ENCODE results near the gene NEXN. TPM values are rescaled to one million over a fixed set of nuclear protein-coding genes. Genes with fewer than 3 reads are reported as not detected.

The NEXN gene
- total RNA-seq, 1 donor from 2014 or later = 37.5 TPM

DNA sequence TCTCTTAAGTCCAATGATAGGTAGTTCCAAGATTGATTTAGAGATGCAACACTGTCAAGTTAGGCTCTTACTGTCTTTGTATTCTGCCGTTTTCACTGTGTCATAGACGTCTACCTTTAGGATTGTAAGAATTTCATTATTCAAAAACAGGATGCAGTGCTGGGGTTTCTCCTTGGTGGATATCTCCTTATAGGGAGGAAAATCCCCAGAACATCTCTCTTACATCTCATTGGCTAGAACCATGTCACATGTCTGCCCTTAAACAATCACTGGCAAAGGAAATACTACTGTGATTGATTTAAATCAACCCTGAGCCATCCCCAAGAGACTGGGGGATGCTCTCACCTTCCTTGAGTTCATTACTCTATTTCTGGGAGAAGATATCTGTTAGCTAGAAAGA, 101.3 kb downstream of the NEXN start:
- H3K27ac ChIP-seq (ENCODE audit: low read depth, low read length) = no peak overlapping the region
- FAIRE-seq (no peak), DNase-seq (ENCODE audit: low read depth) (no peak)
- peaks cover 85% of the 10 kb centered on the region for H3K79me2 ChIP-seq (ENCODE audit: insufficient read depth, low read length)
- H2AFZ ChIP-seq (ENCODE audit: low read depth, low read length) = no peak overlapping the region
- H3K9me3 ChIP-seq (ENCODE audit: insufficient read depth, low read depth, low read length) = no peaks in the 10 kb centered on the region
- no peaks in the 10 kb centered on the region for H3K4me1 ChIP-seq (ENCODE audit: insufficient read depth, low read length)
- Mint-ChIP-seq H3K4me1 (ENCODE audit: low read depth, unreplicated experiment) (peaks cover 5% of the 10 kb centered on the region), H3K27ac (ENCODE audit: unreplicated experiment) (no peak overlapping the region), H3K9me3 (ENCODE audit: unreplicated experiment) (no peaks in the 10 kb centered on the region), H3K27me3 (ENCODE audit: low read depth, unreplicated experiment) (no peaks in the 10 kb centered on the region), H3K4me3 (ENCODE audit: unreplicated experiment) (no peak overlapping the region), H3K36me3 (ENCODE audit: low read depth, unreplicated experiment) (peaks cover 4% of the 10 kb centered on the region)
- TF ChIP-seq, protein P1, sequence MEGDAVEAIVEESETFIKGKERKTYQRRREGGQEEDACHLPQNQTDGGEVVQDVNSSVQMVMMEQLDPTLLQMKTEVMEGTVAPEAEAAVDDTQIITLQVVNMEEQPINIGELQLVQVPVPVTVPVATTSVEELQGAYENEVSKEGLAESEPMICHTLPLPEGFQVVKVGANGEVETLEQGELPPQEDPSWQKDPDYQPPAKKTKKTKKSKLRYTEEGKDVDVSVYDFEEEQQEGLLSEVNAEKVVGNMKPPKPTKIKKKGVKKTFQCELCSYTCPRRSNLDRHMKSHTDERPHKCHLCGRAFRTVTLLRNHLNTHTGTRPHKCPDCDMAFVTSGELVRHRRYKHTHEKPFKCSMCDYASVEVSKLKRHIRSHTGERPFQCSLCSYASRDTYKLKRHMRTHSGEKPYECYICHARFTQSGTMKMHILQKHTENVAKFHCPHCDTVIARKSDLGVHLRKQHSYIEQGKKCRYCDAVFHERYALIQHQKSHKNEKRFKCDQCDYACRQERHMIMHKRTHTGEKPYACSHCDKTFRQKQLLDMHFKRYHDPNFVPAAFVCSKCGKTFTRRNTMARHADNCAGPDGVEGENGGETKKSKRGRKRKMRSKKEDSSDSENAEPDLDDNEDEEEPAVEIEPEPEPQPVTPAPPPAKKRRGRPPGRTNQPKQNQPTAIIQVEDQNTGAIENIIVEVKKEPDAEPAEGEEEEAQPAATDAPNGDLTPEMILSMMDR (IDR thresholded peaks at IDR 0.05; ENCODE audit: insufficient read depth, low read depth, low read length) = no peak
- TF ChIP-seq EZH2 (IDR thresholded peaks at IDR 0.05; ENCODE audit: insufficient read depth, low read length) = no peak
- no peak overlapping the region for H3K9ac ChIP-seq (ENCODE audit: low read length)
- no peak overlapping the region for H3K4me2 ChIP-seq (ENCODE audit: low read length)
- no peaks in the 10 kb centered on the region for H3K27me3 ChIP-seq (ENCODE audit: insufficient read depth, low read length)
- peaks cover 4% of the 10 kb centered on the region for H3K36me3 ChIP-seq (ENCODE audit: insufficient read depth, low read length)
- H3K4me3 ChIP-seq (ENCODE audit: insufficient read depth, low read depth, low read length) = no peak overlapping the region
- peaks cover 44% of the 10 kb centered on the region for H4K20me1 ChIP-seq (ENCODE audit: insufficient read depth, low read length)

DNA sequence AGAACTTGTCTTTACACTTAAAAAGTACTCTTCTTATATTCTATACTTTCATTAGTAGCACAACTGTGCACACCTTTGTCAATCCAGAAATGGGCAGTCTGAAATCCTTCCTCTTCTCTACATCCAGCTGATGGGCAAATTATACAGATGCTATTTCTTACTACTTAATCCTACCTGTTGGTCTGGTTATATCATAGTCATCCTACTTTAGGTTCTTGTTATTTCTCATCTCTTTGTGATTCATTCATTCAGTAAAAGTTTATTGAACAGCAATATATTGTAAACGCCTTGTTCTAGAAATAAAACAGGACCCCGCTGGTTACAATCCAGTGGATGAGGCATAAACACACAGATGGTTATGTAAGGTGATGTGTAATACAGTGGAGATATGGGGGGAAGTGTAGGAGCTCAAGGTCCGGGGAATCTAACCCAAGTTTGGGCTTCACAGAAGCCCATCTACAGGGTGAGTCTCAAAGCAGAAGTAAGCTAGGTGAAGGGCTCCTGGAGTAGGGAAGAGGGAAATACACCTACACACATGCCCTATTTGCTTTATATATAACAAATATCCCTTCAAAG, 102.3 kb downstream of the NEXN start:
- H3K36me3 Mint-ChIP-seq (ENCODE audit: low read depth, unreplicated experiment) = peaks cover 2% of the 10 kb centered on the region
- no peaks in the 10 kb centered on the region for H3K9me3 Mint-ChIP-seq (ENCODE audit: unreplicated experiment)
- no peak for FAIRE-seq
- no peaks in the 10 kb centered on the region for H3K27me3 Mint-ChIP-seq (ENCODE audit: low read depth, unreplicated experiment)
- no peak overlapping the region for H3K4me3 Mint-ChIP-seq (ENCODE audit: unreplicated experiment)
- no peak overlapping the region for H3K27ac Mint-ChIP-seq (ENCODE audit: unreplicated experiment)
- no peak for DNase-seq (ENCODE audit: low read depth)
- H2AFZ ChIP-seq (ENCODE audit: low read depth, low read length) = no peak overlapping the region
- peaks cover 5% of the 10 kb centered on the region for H3K4me1 Mint-ChIP-seq (ENCODE audit: low read depth, unreplicated experiment)
- no peaks in the 10 kb centered on the region for H3K27me3 ChIP-seq (ENCODE audit: insufficient read depth, low read length)
- H3K27ac ChIP-seq (ENCODE audit: low read depth, low read length) = no peak overlapping the region
- no peak overlapping the region for H3K4me2 ChIP-seq (ENCODE audit: low read length)
- peaks cover 49% of the 10 kb centered on the region for H4K20me1 ChIP-seq (ENCODE audit: insufficient read depth, low read length)
- H3K9ac ChIP-seq (ENCODE audit: low read length) = no peak overlapping the region
- peaks cover 81% of the 10 kb centered on the region for H3K79me2 ChIP-seq (ENCODE audit: insufficient read depth, low read length)
- H3K36me3 ChIP-seq (ENCODE audit: insufficient read depth, low read length) = peaks cover 5% of the 10 kb centered on the region
- TF ChIP-seq, protein P1 (IDR thresholded peaks at IDR 0.05; ENCODE audit: insufficient read depth, low read depth, low read length) = no peak
- no peak for TF ChIP-seq EZH2 (IDR thresholded peaks at IDR 0.05; ENCODE audit: insufficient read depth, low read length)
- H3K9me3 ChIP-seq (ENCODE audit: insufficient read depth, low read depth, low read length) = no peaks in the 10 kb centered on the region
- H3K4me3 ChIP-seq (ENCODE audit: insufficient read depth, low read depth, low read length) = no peak overlapping the region
- no peaks in the 10 kb centered on the region for H3K4me1 ChIP-seq (ENCODE audit: insufficient read depth, low read length)

DNA sequence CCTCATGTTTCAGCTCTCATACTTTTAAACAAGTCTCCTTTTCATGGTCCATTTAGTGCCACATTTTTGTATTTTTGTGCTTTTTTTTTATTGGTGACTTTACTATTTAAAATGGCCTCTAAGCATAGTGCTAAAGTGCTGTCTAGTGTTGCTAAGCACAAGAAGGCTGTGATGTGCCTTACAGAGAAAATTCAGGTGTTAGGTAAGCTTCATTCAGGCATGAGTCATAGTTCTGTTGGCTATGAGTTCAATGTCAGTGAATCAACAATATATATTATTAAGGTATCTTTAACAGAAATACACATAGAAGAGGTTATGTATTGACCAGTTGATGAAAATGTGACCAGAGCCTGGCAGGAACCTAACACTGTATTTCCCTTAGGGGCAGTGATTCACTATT, 103.2 kb downstream of the NEXN start:
- Mint-ChIP-seq H3K36me3 (ENCODE audit: low read depth, unreplicated experiment) (peaks cover 3% of the 10 kb centered on the region), H3K4me1 (ENCODE audit: low read depth, unreplicated experiment) (peaks cover 5% of the 10 kb centered on the region), H3K4me3 (ENCODE audit: unreplicated experiment) (no peak overlapping the region), H3K27me3 (ENCODE audit: low read depth, unreplicated experiment) (no peaks in the 10 kb centered on the region), H3K9me3 (ENCODE audit: unreplicated experiment) (no peaks in the 10 kb centered on the region), H3K27ac (ENCODE audit: unreplicated experiment) (no peak overlapping the region)
- Histone ChIP-seq H3K4me1 (ENCODE audit: insufficient read depth, low read length) (no peaks in the 10 kb centered on the region), H3K27me3 (ENCODE audit: insufficient read depth, low read length) (no peaks in the 10 kb centered on the region), H3K4me3 (ENCODE audit: insufficient read depth, low read depth, low read length) (no peak overlapping the region), H3K9ac (ENCODE audit: low read length) (no peak overlapping the region), H2AFZ (ENCODE audit: low read depth, low read length) (no peak overlapping the region), H3K4me2 (ENCODE audit: low read length) (no peak overlapping the region), H4K20me1 (ENCODE audit: insufficient read depth, low read length) (peaks cover 46% of the 10 kb centered on the region), H3K27ac (ENCODE audit: low read depth, low read length) (no peak overlapping the region), H3K9me3 (ENCODE audit: insufficient read depth, low read depth, low read length) (no peaks in the 10 kb centered on the region), H3K36me3 (ENCODE audit: insufficient read depth, low read length) (peaks cover 5% of the 10 kb centered on the region), H3K79me2 (ENCODE audit: insufficient read depth, low read length) (peaks cover 72% of the 10 kb centered on the region)
- FAIRE-seq (no peak), DNase-seq (ENCODE audit: low read depth) (no peak)
- TF ChIP-seq, protein P1 (IDR thresholded peaks at IDR 0.05; ENCODE audit: insufficient read depth, low read depth, low read length) = no peak
- no peak for TF ChIP-seq EZH2 (IDR thresholded peaks at IDR 0.05; ENCODE audit: insufficient read depth, low read length)
